ENCODE results near the gene MAEL. TPM values are rescaled to one million over a fixed set of nuclear protein-coding genes. Genes with fewer than 3 reads are reported as not detected.
A peak's percentile ranks its signal among the peaks of the same experiment; 100 is the strongest.

Gene MAEL
- polyA plus RNA-seq, 1 of the 3 experiments (the other 2 are of a cell fraction) = not detected

DNA sequence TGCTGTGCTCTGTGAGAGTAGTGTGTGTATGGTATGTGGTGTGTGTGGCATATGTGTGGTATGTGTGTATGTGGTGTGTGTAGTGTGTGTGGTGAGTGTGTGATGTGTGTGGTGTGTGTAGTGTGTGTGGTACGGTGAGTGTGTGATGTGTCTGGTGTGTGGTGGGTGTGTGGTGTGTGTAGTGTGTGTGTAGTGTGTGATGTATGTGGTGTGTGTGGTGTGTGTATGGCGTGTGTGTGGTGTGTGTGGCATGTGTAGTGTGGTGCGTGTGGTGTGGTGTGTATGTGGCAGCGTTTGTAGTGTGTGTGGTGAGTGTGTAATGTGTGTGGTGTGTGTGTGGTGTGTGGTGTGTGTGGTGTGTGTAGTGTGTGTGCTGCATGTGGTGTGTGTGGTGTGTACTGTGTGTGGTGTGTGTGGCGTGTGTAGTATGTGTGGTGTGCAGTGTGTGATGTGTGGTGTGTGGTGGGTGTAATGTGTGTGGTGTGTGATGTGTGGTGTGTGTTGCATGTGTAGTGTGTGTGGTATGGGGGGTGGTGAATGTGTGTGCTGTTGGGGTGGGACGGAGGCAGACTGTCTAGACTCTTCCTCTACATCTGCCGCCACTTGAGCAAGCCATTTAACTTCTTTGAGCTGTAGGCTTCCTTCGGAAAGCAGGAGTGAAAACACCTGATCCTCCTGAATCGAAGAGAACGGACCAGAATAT lies 67.6 kb downstream of the MAEL start:
- no peak overlapping the region for H3K4me2 ChIP-seq
- H3K9me2 ChIP-seq = no peaks in the 10 kb centered on the region
- no peak for DNase-seq
- ChIA-PET CTCF (interaction anchor here (0.6 to 19.2 kb wide), 11 partner anchors 8 to 477 kb away, joined by 3 to 769 read pairs (median 4); no protein-coding TSS in a partner anchor), POLR2A (no interaction called here)
- H3K4me3 ChIP-seq (ENCODE audit: low read depth in 2 of 2, low read length in 1 of 2) = no peak overlapping the region
- H3K4me1 ChIP-seq (ENCODE audit: control insufficient read depth in 1 of 2, insufficient read depth in 2 of 2, low read depth in 1 of 2, low read length in 1 of 2) = peaks cover 0 to 5% of the 10 kb centered on the region in 2 experiments; a peak in 1 of 4 replicates
- no peaks in the 10 kb centered on the region for H3F3A ChIP-seq (replicated peaks; ENCODE audit: insufficient read depth)
- no peaks in the 10 kb centered on the region for H4K20me1 ChIP-seq (ENCODE audit: insufficient read depth)
- H2AFZ ChIP-seq (ENCODE audit: low read depth) = no peak overlapping the region
- no peaks in the 10 kb centered on the region for H3K79me2 ChIP-seq (ENCODE audit: insufficient read depth)
- H3K27me3 ChIP-seq (ENCODE audit: insufficient read depth) = peaks cover 4% of the 10 kb centered on the region; the same call in 1 of the 2 replicates
- H3K9me3 ChIP-seq = no peaks in the 10 kb centered on the region
- TF ChIP-seq YY1 (IDR thresholded peaks at IDR 0.05; ENCODE audit: low read depth) (no peak), FOXM1 (IDR thresholded peaks at IDR 0.05; ENCODE audit: low read depth) (no peak), GATA2 (CRISPR knock-in tag; IDR thresholded peaks at IDR 0.05) (no peak)
- H3K27ac ChIP-seq (ENCODE audit: low read depth in 2 of 2, low read length in 1 of 2) = no peak overlapping the region
- 38% methylated on average over 10 of the region's 10 CpGs for WGBS (ENCODE audit: low lambda C conversion rate)
- no peaks in the 10 kb centered on the region for H3K36me3 ChIP-seq (replicated peaks in 1 of 2; ENCODE audit: control insufficient read depth in 1 of 2, insufficient read depth in 2 of 2, low read length in 1 of 2)
- H3K9ac ChIP-seq = no peak overlapping the region

DNA sequence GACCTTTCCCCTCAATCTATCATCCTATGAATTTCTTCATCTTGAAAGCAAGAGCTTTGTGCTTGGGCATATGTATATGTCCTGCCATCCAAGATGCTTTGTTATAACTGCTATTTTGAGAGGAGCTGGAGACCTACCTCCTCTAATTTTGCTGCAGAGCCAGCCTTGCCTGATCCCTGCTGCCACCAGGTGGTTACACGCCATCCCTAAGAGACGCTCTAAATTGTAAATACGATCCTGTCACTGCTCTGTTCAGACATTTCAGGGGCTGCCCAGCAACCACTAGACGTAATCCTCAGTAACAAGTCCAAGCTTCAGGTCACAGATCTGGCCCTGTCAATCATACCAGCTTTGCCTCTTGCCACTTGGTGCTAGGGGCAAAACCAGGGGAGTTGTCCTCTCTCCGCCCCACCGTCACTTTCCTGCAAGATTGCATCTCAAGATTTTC lies 68.2 kb downstream of the MAEL start:
- Histone ChIP-seq H3F3A (replicated peaks; ENCODE audit: insufficient read depth) (no peaks in the 10 kb centered on the region), H3K9ac (no peak overlapping the region), H3K4me3 (ENCODE audit: low read depth in 2 of 2, low read length in 1 of 2) (no peak overlapping the region), H3K9me2 (no peaks in the 10 kb centered on the region), H3K79me2 (ENCODE audit: insufficient read depth) (no peaks in the 10 kb centered on the region), H3K4me1 (ENCODE audit: control insufficient read depth in 1 of 2, insufficient read depth in 2 of 2, low read depth in 1 of 2, low read length in 1 of 2) (peaks cover 0 to 5% of the 10 kb centered on the region in 2 experiments; a peak in 1 of 4 replicates), H3K36me3 (replicated peaks in 1 of 2; ENCODE audit: control insufficient read depth in 1 of 2, insufficient read depth in 2 of 2, low read length in 1 of 2) (no peaks in the 10 kb centered on the region), H3K27ac (ENCODE audit: low read depth in 2 of 2, low read length in 1 of 2) (no peak overlapping the region), H2AFZ (ENCODE audit: low read depth) (no peak overlapping the region), H3K9me3 (no peaks in the 10 kb centered on the region), H3K4me2 (no peak overlapping the region), H4K20me1 (ENCODE audit: insufficient read depth) (no peaks in the 10 kb centered on the region), H3K27me3 (ENCODE audit: insufficient read depth) (peaks cover under 1% of the 10 kb centered on the region; the same call in 1 of the 2 replicates)
- TF ChIP-seq, protein P1, sequence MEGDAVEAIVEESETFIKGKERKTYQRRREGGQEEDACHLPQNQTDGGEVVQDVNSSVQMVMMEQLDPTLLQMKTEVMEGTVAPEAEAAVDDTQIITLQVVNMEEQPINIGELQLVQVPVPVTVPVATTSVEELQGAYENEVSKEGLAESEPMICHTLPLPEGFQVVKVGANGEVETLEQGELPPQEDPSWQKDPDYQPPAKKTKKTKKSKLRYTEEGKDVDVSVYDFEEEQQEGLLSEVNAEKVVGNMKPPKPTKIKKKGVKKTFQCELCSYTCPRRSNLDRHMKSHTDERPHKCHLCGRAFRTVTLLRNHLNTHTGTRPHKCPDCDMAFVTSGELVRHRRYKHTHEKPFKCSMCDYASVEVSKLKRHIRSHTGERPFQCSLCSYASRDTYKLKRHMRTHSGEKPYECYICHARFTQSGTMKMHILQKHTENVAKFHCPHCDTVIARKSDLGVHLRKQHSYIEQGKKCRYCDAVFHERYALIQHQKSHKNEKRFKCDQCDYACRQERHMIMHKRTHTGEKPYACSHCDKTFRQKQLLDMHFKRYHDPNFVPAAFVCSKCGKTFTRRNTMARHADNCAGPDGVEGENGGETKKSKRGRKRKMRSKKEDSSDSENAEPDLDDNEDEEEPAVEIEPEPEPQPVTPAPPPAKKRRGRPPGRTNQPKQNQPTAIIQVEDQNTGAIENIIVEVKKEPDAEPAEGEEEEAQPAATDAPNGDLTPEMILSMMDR (IDR thresholded peaks at IDR 0.05) = peak; percentile 33
- TF ChIP-seq RAD21 (IDR thresholded peaks at IDR 0.05; ENCODE audit: low read length) (peak; percentile 58), SMC3 (IDR thresholded peaks at IDR 0.05; ENCODE audit: low read depth, low read length) (peak; percentile 44; the same call in 1 of the 2 replicates)
- TF ChIP-seq, protein P2, sequence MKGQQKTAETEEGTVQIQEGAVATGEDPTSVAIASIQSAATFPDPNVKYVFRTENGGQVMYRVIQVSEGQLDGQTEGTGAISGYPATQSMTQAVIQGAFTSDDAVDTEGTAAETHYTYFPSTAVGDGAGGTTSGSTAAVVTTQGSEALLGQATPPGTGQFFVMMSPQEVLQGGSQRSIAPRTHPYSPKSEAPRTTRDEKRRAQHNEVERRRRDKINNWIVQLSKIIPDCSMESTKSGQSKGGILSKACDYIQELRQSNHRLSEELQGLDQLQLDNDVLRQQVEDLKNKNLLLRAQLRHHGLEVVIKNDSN (IDR thresholded peaks at IDR 0.05; ENCODE audit: borderline replicate concordance, low read depth) = no peak
- whole genome bisulfite sequencing (ENCODE audit: low lambda C conversion rate) = 35% methylated on average over 6 of the region's 6 CpGs
- DNase-seq = peak; percentile 50
- ChIA-PET POLR2A (no interaction called here), CTCF (interaction anchor here (0.6 to 19.2 kb wide), 13 partner anchors 13 to 1133 kb away, joined by 3 to 769 read pairs (median 4); no protein-coding TSS in a partner anchor)

Measured in SK-N-SH (cell line).